HG03565 (cell line): ENCODE data around the gene SERINC2.
"Not testable (repeated sequence)": the region's sequence is repeated elsewhere in the genome, so short reads cannot be mapped to it uniquely, and the experiment has no call there.

ENCODE experiments used
- ATAC-seq: cut with Tn5 transposase; IDR thresholded peaks from one replicate; pipeline ENCODE4 v1.9.1; 2021; ENCODE audit warnings: mild to moderate bottlenecking, moderate library complexity; ENCODE audit not compliant: unreplicated experiment

Gene SERINC2

GRCh38 chr1:31412205-31412604 is 808 bp upstream of the SERINC2 start:
- no peak for ATAC-seq

DNA sequence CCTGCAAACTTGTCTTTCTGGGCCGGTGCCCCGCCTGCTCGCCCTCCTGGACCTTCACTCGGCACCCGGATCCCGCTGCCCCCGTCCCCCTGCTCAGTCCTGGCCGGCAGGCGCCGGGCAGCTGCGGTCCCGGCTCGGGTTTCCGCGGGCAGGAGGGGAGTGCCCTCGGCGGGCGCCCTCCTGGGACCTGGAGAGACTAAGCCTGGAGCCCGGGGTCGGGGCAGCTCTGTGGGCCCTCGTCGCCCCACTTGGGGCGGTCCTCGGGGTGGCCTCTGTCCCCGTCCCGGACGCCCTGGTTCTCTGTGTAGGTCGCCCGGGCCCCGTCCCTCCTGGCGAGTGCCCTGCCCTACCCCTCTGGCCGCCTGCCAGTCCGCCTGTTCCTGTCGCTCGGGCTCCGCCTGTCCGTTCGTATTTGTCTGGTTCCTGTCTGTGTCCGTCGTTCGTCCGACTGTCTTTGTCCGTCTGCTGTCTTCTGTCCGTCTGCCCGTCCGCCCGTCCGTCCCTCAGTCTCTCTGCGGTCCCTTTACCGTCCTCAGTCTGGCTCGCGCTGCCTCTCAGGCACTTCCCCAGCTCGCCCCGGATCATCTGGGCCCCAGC is 490 bp downstream of the SERINC2 start:
- no peak for ATAC-seq

- ATAC-seq: no peak
These were observed 2.0 kb downstream of the SERINC2 start for GRCh38 chr1:31414980-31415370.

DNA sequence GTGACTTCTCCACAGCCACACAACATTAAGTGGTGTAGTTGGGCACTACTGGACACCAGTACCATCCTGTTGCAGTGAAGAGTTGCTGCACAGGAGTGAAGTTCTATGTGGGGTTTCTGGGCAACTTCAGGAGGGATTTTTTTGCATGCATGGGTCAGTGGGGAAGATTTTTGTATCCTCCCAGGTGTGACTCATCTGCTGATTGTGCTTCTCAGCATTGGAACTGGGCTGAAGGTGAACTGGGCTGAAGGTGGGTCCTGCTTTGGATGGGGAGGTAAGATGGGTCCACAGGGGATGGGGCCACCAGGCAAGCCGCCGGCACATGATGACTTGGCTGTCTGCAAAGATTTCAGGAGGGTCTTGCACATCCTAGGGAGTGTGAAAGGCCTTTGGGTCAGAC is 2.6 kb downstream of the SERINC2 start:
- ATAC-seq: no peak

DNA sequence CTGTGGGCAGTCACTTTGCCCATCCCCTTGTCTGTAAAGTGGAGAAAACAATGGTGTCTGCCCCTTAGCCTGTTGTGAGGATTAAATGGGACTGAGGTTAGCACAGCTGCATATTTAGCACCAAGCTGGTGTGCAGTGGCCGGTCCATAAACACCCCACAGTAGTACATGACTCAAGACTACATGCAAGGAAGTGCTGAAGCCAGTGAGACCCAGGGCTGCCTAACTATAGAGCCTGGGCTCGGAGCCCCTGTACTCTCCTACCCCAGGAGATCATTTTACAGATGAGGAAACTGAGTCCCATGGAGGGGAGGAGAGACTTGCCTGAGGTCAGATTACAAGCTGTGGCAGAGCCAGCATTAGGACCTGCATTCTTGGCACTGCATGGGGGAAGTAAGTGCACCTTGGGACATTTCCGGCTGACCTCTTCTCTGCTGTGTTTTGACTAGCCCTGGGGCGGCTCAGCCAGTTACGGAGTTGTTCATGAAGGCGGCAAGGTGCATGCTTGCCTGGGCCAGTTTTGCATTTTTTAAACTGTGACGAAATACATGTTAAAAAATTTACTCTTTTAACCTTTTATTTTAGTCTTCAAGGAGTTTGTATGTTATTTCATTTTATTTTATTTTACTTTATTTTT is 3.2 kb downstream of the SERINC2 start:
- ATAC-seq: no peak

DNA sequence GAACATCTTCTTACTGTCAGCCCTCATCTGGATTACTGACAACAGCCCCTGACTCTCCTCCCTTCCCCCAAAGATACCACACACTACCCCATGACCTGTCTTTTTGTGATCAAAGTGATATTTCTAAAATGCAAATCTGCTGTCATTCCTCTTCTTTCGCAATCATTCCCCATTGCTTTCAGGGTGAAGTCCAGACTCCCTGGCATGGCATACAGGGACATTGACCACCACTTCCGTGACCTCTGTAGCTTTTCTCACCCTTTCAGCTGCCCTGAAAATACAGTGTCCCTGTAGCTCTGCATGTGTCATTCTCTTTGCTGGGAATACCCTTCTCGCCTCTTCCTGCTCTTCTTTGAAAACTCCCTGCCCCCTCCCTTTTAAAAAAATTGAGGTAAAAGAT is 4.1 kb downstream of the SERINC2 start:
- no peak for ATAC-seq

DNA sequence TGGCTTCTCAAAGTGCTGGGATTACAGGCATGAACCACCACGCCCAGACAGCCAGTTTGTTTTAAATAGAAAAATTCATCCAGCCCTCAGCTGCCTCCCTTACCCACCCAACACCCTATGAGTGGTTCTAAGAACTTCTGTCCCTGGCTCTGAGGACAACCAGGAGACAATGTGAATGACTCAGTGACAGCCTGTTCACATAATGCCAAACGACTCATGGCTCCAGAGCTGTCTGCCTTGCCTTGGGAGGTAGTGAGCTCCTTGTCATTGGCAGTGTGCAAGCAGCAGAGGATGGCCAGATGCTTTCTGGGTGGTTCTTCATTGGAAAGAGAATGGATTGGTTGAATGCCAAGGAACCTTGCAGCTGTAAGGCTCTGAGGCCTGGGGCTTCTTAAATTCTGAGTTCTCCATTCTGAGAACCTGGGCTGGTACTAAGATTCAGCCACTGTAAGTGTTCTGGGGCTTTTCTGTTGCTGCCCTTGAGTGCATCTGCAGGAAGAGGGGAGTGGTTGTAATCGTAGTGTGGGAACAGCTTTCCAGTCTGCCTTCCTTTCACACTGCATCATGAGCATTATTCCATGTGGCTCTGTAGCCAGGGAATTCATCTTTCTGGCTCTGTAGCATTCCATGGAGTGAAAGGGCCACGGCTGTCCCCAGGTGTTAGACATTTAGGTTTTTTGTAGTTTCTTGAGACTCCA is 5.8 kb downstream of the SERINC2 start:
- no peak for ATAC-seq

GRCh38 chr1:31420716-31421115 is 7.7 kb downstream of the SERINC2 start:
- no peak for ATAC-seq

DNA sequence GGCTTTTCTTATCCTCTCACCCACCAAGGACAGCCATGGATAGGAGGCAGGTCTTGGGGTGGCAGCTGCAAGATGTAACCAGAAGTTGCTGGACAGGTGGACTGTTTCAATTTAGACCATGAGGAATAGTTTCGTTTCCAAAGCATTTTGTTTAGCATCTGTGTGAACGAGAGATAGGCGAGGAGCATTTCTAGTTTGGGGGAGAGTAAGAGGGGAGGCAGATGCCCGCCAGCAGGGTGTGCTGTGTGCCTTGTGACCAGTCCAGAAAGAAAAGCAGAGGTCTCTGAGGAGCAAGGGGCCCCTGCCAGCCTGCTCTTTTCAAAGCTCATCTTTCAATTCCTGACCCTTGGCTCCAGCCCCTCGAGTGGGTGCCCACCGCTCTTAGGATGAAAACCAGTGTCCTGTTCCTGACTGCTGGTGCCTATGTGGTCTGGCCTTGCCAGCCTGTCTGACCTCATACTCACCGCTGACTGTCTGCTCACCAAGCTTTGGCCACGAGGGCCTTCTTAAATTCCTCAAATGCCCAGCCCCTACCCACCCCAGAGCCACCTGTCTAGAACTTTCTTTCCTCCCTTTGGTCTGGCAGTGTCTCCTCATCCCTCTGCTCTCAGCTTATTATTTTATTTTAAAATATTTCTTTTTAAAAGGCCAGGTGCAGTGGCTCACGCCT is 8.5 kb downstream of the SERINC2 start:
- no peak for ATAC-seq

- no peak for ATAC-seq
These were observed 9.7 kb downstream of the SERINC2 start for GRCh38 chr1:31422505-31423319.

DNA sequence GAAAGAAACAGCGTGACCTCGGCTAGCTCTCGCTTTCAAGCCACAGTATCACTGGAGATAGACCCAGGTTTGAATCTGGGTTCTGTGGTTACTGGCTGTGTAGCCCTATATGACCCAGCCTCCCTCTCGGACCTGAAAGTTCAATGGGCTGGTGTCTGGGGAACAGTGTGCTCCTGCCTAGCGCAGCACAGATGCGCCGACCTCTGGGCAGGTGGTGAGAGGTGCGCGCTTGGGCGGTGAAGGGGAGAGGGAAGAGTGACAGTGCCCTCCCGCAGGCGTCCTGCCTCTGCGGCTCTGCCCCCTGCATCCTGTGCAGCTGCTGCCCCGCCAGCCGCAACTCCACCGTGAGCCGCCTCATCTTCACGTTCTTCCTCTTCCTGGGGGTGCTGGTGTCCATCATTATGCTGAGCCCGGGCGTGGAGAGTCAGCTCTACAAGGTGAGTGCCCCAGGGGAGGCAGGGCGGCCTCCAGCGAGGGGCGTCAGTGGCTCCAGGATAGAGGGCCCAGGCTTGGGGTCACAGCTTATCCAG is 10.5 kb downstream of the SERINC2 start:
- ATAC-seq: peak; percentile 54

DNA sequence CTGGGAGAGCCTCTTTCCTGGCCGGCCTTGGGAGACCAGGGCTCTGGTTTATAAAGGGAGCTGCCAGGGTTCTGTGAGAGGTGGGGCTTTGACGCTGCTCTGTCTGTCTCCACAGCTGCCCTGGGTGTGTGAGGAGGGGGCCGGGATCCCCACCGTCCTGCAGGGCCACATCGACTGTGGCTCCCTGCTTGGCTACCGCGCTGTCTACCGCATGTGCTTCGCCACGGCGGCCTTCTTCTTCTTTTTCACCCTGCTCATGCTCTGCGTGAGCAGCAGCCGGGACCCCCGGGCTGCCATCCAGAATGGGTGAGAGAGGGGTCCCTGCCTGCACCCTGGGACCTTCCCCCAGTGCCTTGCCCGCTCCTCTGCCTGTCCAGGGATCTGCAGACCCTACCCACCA is 11.6 kb downstream of the SERINC2 start:
- no peak for ATAC-seq

GRCh38 chr1:31425301-31426081 is 12.5 kb downstream of the SERINC2 start:
- no peak for ATAC-seq

DNA sequence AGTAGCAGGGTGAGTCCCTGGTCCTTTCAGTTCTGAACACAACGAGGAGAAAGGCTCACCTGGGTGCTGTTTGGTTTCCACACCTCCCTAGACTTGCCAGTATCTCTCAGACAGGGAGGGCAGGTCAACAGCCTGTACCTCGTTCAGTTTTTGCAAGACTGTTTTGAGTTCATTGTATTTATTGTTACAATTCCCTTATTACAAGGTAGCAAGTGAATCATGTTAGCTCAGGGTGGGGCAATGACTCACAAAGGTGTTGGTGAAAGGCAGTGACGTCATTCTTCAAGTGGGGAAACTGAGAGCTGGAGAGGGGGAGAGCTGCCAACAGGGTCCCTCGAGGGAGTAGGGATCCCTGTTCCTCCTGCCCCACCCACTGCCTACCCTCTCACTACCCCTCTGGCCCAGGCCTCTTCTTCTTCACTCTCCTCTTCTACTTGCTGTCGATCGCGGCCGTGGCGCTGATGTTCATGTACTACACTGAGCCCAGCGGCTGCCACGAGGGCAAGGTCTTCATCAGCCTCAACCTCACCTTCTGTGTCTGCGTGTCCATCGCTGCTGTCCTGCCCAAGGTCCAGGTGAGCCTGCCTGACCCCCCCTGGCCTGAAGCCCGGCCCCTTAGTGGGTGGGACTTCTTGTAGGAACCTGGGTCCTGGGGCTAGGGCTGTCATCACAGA is 13.4 kb downstream of the SERINC2 start:
- ATAC-seq: no peak

GRCh38 chr1:31427322-31427721 is 14.3 kb downstream of the SERINC2 start:
- ATAC-seq: no peak

DNA sequence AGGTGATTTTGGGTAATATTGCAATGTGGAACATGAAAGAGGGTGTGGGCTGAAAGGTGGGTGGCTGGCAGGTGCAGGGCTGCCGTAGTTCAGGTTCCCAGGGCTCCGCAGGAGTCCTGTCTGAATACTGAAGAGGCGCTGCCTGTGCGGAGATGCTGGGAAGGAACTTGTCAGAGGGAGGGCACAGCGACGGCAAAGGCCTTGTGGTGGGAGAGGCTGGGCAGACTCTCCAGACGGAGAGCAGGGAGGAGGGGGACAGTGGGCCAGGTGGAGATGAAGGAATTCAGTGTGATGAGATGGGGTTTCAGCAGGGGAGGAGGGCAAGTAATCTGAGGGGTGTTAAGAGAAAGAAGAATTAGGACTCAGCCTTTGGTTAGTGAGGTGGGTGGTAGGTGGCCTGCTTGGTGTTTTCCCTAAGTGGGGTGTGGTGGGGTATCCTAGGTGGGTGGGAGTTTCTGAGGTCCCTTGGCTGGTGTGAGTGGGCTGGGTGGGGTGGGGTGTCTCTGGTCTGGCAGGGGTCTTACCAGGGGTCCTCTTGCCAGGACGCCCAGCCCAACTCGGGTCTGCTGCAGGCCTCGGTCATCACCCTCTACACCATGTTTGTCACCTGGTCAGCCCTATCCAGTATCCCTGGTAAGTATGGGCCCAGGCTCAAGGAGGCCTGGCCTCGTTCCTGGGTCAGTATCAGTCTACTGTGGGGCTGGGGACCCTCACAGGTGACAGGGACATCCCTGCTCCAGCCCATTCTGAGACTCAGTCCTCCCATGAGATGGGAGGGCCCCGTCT is 15.6 kb downstream of the SERINC2 start:
- ATAC-seq: no peak

DNA sequence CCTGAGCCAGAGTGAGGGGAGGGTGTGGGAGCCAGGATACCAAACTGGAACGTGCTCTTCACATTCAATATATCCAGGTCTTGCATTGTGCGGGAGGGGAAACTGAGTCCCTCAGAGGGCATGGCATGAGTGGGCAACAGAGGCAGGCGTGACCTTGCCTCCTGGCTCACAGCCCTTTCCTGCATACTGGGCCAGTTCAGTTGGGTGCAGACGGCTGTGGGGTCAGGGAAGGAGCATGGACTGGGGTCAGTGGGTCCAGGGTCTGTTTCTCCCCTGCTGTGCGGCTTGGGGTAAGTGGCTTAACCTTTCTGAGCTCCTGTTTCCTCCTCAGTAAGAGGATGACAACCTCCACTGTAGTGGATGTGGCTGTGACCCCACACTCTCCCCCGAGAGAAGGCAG is 16.6 kb downstream of the SERINC2 start:
- no peak for ATAC-seq

DNA sequence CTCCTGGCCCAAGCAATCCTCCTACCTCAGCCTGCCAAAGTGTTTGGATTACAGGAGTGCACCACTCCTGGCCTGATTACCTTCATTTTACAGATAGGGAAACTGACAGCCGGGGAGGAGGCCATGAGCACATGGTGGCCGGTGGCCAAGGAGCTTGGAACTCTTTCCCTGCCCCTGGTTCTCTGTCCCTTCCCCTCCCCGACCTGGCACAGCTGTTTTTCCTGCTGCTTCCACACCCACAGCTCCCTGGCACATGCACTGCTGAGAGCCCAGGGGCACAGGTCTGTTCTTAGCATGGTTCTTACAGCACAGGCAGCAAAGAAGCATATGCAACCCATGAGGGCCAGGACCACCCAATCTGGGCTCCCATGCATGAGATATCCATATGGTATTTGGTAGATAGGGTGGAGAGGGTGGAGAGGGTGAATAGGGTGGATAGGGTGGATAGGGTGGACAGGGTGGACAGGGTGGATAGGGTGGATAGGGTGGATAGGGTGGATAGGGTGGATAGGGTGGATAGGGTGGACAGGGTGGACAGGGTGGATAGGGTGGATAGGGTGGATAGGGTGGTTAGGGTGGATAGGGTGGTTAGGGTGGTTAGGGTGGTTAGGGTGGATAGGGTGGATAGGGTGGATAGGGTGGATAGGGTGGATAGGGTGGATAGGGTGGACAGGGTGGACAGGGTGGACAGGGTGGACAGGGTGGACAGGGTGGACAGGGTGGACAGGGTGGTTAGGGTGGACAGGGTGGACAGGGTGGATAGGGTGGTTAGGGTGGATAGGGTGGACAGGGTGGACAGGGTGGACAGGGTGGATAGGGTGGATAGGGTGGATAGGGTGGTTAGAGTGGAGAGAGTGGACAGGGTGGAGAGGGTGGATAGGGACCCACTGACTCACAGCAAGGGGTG is 18.6 kb downstream of the SERINC2 start:
- not testable (repeated sequence) for ATAC-seq
